Measurements from ENCODE around the gene KDELR1. TPM values are rescaled to one million over a fixed set of nuclear protein-coding genes. Genes with fewer than 3 reads are reported as not detected.

Gene KDELR1
- total RNA-seq, 4 donors from 2014 or later: 63.5 to 87.4 (median 70.2) TPM

DNA sequence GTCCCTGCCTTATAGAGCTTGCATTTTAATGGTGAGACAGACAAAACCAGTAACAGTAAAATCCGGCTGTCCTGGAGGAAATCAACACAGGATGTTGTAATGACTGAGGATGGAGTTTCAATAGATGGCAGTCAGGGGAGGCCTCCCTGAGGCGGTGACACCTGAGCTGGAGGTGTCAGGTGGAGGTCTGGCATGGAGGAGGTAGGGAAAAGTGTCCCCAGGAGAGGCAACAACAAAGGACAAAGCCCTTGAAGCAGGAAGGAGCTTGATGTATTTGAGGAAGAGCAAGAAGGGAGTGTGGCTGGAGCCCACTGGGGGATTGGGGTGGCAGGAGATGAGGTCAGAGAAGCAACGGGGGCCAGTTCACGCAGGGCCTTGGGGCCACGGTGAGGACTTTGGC, 9.9 kb upstream of the KDELR1 start:
- H3K27me3 ChIP-seq: peaks cover 3 to 42% (median 8%) of the 10 kb centered on the region in 4 donors
- intact Hi-C loops (cut with DNase I): no loop called here
- H3K36me3 ChIP-seq: no peaks in the 10 kb centered on the region
- TF ChIP-seq POLR2A (IDR thresholded peaks at IDR 0.05): no peak
- TF ChIP-seq, protein P1, sequence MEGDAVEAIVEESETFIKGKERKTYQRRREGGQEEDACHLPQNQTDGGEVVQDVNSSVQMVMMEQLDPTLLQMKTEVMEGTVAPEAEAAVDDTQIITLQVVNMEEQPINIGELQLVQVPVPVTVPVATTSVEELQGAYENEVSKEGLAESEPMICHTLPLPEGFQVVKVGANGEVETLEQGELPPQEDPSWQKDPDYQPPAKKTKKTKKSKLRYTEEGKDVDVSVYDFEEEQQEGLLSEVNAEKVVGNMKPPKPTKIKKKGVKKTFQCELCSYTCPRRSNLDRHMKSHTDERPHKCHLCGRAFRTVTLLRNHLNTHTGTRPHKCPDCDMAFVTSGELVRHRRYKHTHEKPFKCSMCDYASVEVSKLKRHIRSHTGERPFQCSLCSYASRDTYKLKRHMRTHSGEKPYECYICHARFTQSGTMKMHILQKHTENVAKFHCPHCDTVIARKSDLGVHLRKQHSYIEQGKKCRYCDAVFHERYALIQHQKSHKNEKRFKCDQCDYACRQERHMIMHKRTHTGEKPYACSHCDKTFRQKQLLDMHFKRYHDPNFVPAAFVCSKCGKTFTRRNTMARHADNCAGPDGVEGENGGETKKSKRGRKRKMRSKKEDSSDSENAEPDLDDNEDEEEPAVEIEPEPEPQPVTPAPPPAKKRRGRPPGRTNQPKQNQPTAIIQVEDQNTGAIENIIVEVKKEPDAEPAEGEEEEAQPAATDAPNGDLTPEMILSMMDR (IDR thresholded peaks at IDR 0.05): no peak
- H3K4me3 ChIP-seq: no peak overlapping the region
- WGBS, 2 donors: 57 to 58% methylated on average over 5 of the region's 5 CpGs
- peaks cover 4 to 25% (median 7%) of the 10 kb centered on the region in 3 donors for H3K4me1 ChIP-seq
- no peaks in the 10 kb centered on the region for H3K9me3 ChIP-seq
- DNase-seq: no peak
- no peak overlapping the region for H3K27ac ChIP-seq

DNA sequence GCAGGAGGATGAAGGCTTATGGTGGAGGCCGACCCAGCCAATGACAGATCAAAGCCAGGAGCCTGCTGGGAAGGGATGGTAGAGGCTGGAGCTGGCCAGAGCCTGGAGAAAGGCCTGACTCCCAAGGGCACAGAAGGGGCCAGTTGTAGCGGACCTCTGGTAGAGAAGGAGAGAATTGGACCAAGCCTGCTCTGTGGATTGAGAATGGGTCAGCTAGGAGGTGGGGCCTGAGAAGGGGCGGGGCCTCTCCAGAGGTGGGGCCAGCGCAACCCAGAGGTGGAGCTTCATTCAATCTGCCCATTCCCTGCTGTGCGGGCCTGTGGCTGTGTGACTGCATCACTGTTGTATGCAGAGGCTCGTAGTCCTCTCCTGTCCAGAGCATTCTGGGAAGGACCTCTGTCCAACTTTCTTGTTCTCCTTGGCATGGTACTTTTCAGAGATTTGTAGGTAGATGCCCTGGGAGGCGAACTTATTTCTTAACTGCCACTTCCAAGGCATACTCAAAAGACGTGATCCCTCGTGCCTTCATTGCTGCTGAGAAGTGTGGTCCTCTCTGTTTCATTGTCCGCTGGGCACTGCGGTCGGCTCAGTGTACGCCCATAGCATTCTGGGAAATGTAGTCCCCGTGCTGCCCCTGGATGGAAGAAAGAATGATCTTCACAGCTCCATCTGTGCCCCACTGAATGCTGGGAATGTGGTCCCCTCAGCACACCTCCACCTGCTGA, 8.8 kb upstream of the KDELR1 start:
- peak overlapping the region in 1 of 4 donors; percentile 36 for H3K4me3 ChIP-seq
- no peak for TF ChIP-seq POLR2A (IDR thresholded peaks at IDR 0.05)
- TF ChIP-seq, protein P1 (IDR thresholded peaks at IDR 0.05): no peak
- 46 to 49% methylated on average over 12 to 14 of the region's 14 CpGs for WGBS, 2 donors
- no peaks in the 10 kb centered on the region for H3K9me3 ChIP-seq
- H3K27me3 ChIP-seq: peaks cover 9 to 42% (median 18%) of the 10 kb centered on the region in 4 donors
- peak overlapping the region in 3 of 4 donors; percentile 0 to 13 (median 11) for H3K27ac ChIP-seq
- peaks cover 4 to 30% (median 7%) of the 10 kb centered on the region in 3 donors for H3K4me1 ChIP-seq
- no peak for DNase-seq
- no peaks in the 10 kb centered on the region for H3K36me3 ChIP-seq
- intact Hi-C loops (cut with DNase I): no loop called here

- intact Hi-C loops (cut with DNase I): no loop called here
Observed at GRCh38 chr19:48398375-48399235, 7.3 kb upstream of the KDELR1 start.

DNA sequence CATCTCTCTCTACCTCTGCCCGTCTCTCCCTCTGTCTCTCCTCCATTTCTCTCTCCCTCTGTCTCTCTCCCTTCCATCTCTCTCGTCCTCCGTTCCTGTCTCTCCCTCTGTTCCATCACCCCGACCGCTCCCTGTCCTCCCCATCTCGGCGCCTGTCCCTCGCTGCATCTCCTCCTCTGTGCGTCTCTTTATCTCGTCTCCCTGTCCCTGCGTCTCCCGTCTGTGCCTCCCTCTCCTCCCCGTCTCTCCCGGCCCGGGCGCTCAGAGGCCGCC, 6.7 kb upstream of the KDELR1 start:
- peak overlapping the region in 3 of 4 donors; percentile 50 to 63 (median 58) for H3K27ac ChIP-seq
- TF ChIP-seq, protein P1 (IDR thresholded peaks at IDR 0.05): no peak
- TF ChIP-seq POLR2A (IDR thresholded peaks at IDR 0.05): no peak
- intact Hi-C loops (cut with DNase I): no loop called here
- peak overlapping the region; percentile 25 to 68 (median 44) for H3K4me3 ChIP-seq
- peaks cover 9 to 58% (median 30%) of the 10 kb centered on the region in 4 donors for H3K27me3 ChIP-seq
- 3 to 5% methylated on average over 12 to 16 of the region's 17 CpGs for WGBS, 2 donors
- H3K4me1 ChIP-seq: peaks cover 20 to 51% (median 21%) of the 10 kb centered on the region in 3 donors
- no peaks in the 10 kb centered on the region for H3K9me3 ChIP-seq
- DNase-seq: no peak
- no peaks in the 10 kb centered on the region for H3K36me3 ChIP-seq

More at GRCh38 chr19:48398375-48399235, 7.3 kb upstream of the KDELR1 start:
- Histone ChIP-seq H3K9me3 (no peaks in the 10 kb centered on the region), H3K27me3 (peaks cover 9 to 52% (median 29%) of the 10 kb centered on the region in 4 donors), H3K27ac (peak overlapping the region in 3 of 4 donors; percentile 50 to 63 (median 58)), H3K36me3 (no peaks in the 10 kb centered on the region), H3K4me3 (peak overlapping the region; percentile 25 to 68 (median 44)), H3K4me1 (peaks cover 15 to 46% (median 18%) of the 10 kb centered on the region in 3 donors)
- WGBS, 2 donors: 15 to 52% methylated on average over 9 to 34 of the region's 104 CpGs
- TF ChIP-seq POLR2A (IDR thresholded peaks at IDR 0.05): peak in 2 of 4 donors; percentile 26 to 60
- TF ChIP-seq, protein P1 (IDR thresholded peaks at IDR 0.05): no peak
- no peak for DNase-seq

Data from esophagus squamous epithelium (tissue), 5 donors.